GM19099 (cell line): ENCODE results near the gene TRPC4.

ENCODE experiments used
- POLR2A ChIP-seq: IDR thresholded peaks from 3 replicates; pipeline ENCODE4 v1.6.1; 2011; ENCODE audit warnings: low read depth; ENCODE audit not compliant: insufficient read length; ENCODE audit errors: extremely low read depth

The TRPC4 gene

GRCh38 chr13:37617173-37617572 is 252.4 kb downstream of the TRPC4 start:
- no peak for TF ChIP-seq POLR2A

- TF ChIP-seq POLR2A: no peak
These were observed 253.4 kb downstream of the TRPC4 start for GRCh38 chr13:37616131-37616530.

GRCh38 chr13:37615276-37615675 is 254.3 kb downstream of the TRPC4 start:
- TF ChIP-seq POLR2A: no peak

- TF ChIP-seq POLR2A: no peak
These were observed 255.9 kb downstream of the TRPC4 start for GRCh38 chr13:37613638-37614037.

GRCh38 chr13:37613236-37613635 is 256.3 kb downstream of the TRPC4 start:
- TF ChIP-seq POLR2A: no peak

GRCh38 chr13:37608750-37609339 is 260.7 kb downstream of the TRPC4 start:
- TF ChIP-seq POLR2A: no peak

- no peak for TF ChIP-seq POLR2A
These were observed 266.7 kb downstream of the TRPC4 start for GRCh38 chr13:37602733-37603381.

- no peak for TF ChIP-seq POLR2A
These were observed 267.7 kb downstream of the TRPC4 start for GRCh38 chr13:37601648-37602440.

- no peak for TF ChIP-seq POLR2A
These were observed 270.1 kb downstream of the TRPC4 start for GRCh38 chr13:37599519-37599918.

GRCh38 chr13:37598597-37598996 is 271.0 kb downstream of the TRPC4 start, which contains the start of gene POSTN:
Gene POSTN (minus strand): TSS chr13:37598768. CDS start chr13:37598726, 42 bp downstream.
- no peak for TF ChIP-seq POLR2A

- TF ChIP-seq POLR2A: no peak
These were observed 272.0 kb downstream of the TRPC4 start for GRCh38 chr13:37597477-37598025.

GRCh38 chr13:37596805-37597204 is 272.8 kb downstream of the TRPC4 start:
- no peak for TF ChIP-seq POLR2A

- TF ChIP-seq POLR2A: no peak
These were observed 274.4 kb downstream of the TRPC4 start for GRCh38 chr13:37595162-37595561.

- no peak for TF ChIP-seq POLR2A
These were observed 275.0 kb downstream of the TRPC4 start for GRCh38 chr13:37594550-37594949.

- no peak for TF ChIP-seq POLR2A
These were observed 282.3 kb downstream of the TRPC4 start for GRCh38 chr13:37587236-37587635.
